Activated CD8-positive, alpha-beta memory T cell treated with anti-CD3 and anti-CD28 coated beads for 48 hours (primary cell): ENCODE measurements around the gene MALSU1.

Source experiments
- DNase-seq, 3 experiments: peaks; one replicate each; pipeline ENCODE4 v3.0.0-alpha.2; 2020; ENCODE audit warnings: low read depth in 2 of 3, low spot score in 2 of 3

MALSU1 gene

DNA sequence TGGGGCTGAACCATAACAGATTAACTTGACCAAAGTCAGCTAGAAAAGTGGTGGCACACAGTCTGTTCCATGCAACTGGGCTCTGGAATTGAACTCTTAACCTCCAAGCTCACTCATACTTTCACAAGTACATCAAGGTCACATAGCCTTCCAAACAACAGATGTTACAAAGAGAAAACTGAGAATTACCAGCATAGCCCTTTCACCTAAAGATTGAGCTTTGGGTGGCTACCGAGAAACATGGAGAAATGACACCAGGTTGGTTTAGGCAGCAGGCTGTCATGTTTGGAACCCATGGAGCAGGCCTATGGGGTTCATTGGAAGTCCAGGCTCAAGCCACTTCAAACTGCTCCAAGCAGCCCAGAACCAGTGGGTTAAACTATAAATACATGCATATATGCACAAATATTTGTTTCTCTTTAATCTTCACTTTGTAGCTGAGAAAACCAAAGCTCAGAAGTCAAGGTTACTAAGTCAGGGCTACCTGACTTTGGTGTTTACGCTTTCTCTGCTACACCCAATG, 59.1 kb downstream of the MALSU1 start:
- no peak for DNase-seq
